Mesothelial cell of epicardium (in vitro differentiated cells): ENCODE data around the gene INPP4B. TPM values are rescaled to one million over a fixed set of nuclear protein-coding genes. Genes with fewer than 3 reads are reported as not detected.

Source experiments
- DNase-seq, 2 experiments: peaks; one replicate each; pipeline ENCODE4 v3.0.0; 2021; ENCODE audit warnings: low spot score in 2 of 2; ENCODE audit not compliant: unreplicated experiment in 2 of 2
- H3K27ac Mint-ChIP-seq: 2 replicates; pipeline ENCODE4 v1.8.0; 2021; ENCODE audit warnings: mixed read lengths
- H3K27me3 Mint-ChIP-seq: 2 replicates; pipeline ENCODE4 v1.8.0; 2021; ENCODE audit warnings: low read depth, mixed read lengths
- H3K36me3 Mint-ChIP-seq: 2 replicates; pipeline ENCODE4 v1.8.0; 2021; ENCODE audit warnings: mixed read lengths
- H3K4me1 Mint-ChIP-seq: 2 replicates; pipeline ENCODE4 v1.8.0; 2021; ENCODE audit warnings: mixed read lengths
- H3K4me3 Mint-ChIP-seq: 2 replicates; pipeline ENCODE4 v1.8.0; 2021; ENCODE audit warnings: mild to moderate bottlenecking, moderate library complexity, mixed read lengths
- H3K9me3 Mint-ChIP-seq: 2 replicates; pipeline ENCODE4 v1.8.0; 2021; ENCODE audit warnings: mixed read lengths
- CTCF ChIP-seq: fragments of 200-600 bp; sonication (generic); IDR thresholded peaks from one replicate; pipeline ENCODE4 v1.5.0; 2021; ENCODE audit warnings: antibody characterized with exemption; ENCODE audit not compliant: unreplicated experiment
- total RNA-seq: library from RNA; stranded (reverse); gene quantifications from 3 replicates; pipeline ENCODE4 v1.2.1, GENCODE V29; 2021

The INPP4B gene
- total RNA-seq, 1 donor from 2014 or later = 35.4 TPM

GRCh38 chr4:142549248-142549647, 296.9 kb downstream of the INPP4B start:
- peak overlapping the region; percentile 91 for H3K27ac Mint-ChIP-seq
- peaks cover 2% of the 10 kb centered on the region for H3K36me3 Mint-ChIP-seq
- no peaks in the 10 kb centered on the region for H3K27me3 Mint-ChIP-seq
- H3K4me1 Mint-ChIP-seq = peaks cover 49% of the 10 kb centered on the region
- H3K4me3 Mint-ChIP-seq = no peak overlapping the region
- peaks cover 5% of the 10 kb centered on the region for H3K9me3 Mint-ChIP-seq
- TF ChIP-seq CTCF = no peak
- DNase-seq = no peak

- Mint-ChIP-seq H3K27me3 (no peaks in the 10 kb centered on the region), H3K9me3 (peaks cover 5% of the 10 kb centered on the region), H3K4me3 (no peak overlapping the region), H3K36me3 (peaks cover 2% of the 10 kb centered on the region), H3K27ac (no peak overlapping the region), H3K4me1 (peaks cover 49% of the 10 kb centered on the region)
- TF ChIP-seq CTCF = no peak
- no peak for DNase-seq
Measured at GRCh38 chr4:142548491-142548890, 297.6 kb downstream of the INPP4B start.

- peak overlapping the region; percentile 70 for H3K27ac Mint-ChIP-seq
- peaks cover 5% of the 10 kb centered on the region for H3K9me3 Mint-ChIP-seq
- H3K4me1 Mint-ChIP-seq = peaks cover 47% of the 10 kb centered on the region
- DNase-seq = no peak
- H3K27me3 Mint-ChIP-seq = no peaks in the 10 kb centered on the region
- H3K36me3 Mint-ChIP-seq = peaks cover 2% of the 10 kb centered on the region
- no peak overlapping the region for H3K4me3 Mint-ChIP-seq
- TF ChIP-seq CTCF = no peak
Measured at GRCh38 chr4:142547974-142548373, 298.1 kb downstream of the INPP4B start.

GRCh38 chr4:142544594-142544993, 301.5 kb downstream of the INPP4B start:
- no peak for DNase-seq
- TF ChIP-seq CTCF = no peak
- no peak overlapping the region for H3K27ac Mint-ChIP-seq
- peaks cover 18% of the 10 kb centered on the region for H3K4me1 Mint-ChIP-seq
- peaks cover 2% of the 10 kb centered on the region for H3K36me3 Mint-ChIP-seq
- peaks cover 5% of the 10 kb centered on the region for H3K9me3 Mint-ChIP-seq
- H3K27me3 Mint-ChIP-seq = no peaks in the 10 kb centered on the region
- H3K4me3 Mint-ChIP-seq = no peak overlapping the region

GRCh38 chr4:142544039-142544438, 302.1 kb downstream of the INPP4B start:
- no peak for DNase-seq
- Mint-ChIP-seq H3K9me3 (peaks cover 5% of the 10 kb centered on the region), H3K4me3 (no peak overlapping the region), H3K27me3 (no peaks in the 10 kb centered on the region), H3K27ac (no peak overlapping the region), H3K4me1 (peaks cover 13% of the 10 kb centered on the region), H3K36me3 (peaks cover 2% of the 10 kb centered on the region)
- no peak for TF ChIP-seq CTCF

GRCh38 chr4:142540483-142540804, 305.7 kb downstream of the INPP4B start:
- H3K27me3 Mint-ChIP-seq = no peaks in the 10 kb centered on the region
- H3K4me3 Mint-ChIP-seq = no peak overlapping the region
- no peaks in the 10 kb centered on the region for H3K4me1 Mint-ChIP-seq
- H3K36me3 Mint-ChIP-seq = no peaks in the 10 kb centered on the region
- no peak overlapping the region for H3K27ac Mint-ChIP-seq
- no peaks in the 10 kb centered on the region for H3K9me3 Mint-ChIP-seq
- TF ChIP-seq CTCF = no peak
- no peak for DNase-seq
